Uterus (tissue), 2 donors: Measurements from ENCODE around the gene ATG2A.

Experiments
- POLR2A ChIP-seq, 2 donors: fragments of 450-650 bp; IDR thresholded peaks; one replicate each; pipeline ENCODE4 v1.6.1; 2016; ENCODE audit warnings: antibody characterized with exemption in 2 of 2, mild to moderate bottlenecking in 1 of 2, moderate library complexity in 1 of 2
- TF ChIP-seq, protein P1 (sequence below), 4 experiments: fragments of 200-600 bp in 2 of 4; fragments of 450-650 bp in 2 of 4; sonication (generic) in 2 of 4; IDR thresholded peaks; one replicate each; pipeline ENCODE4 v1.5.1; 2016 to 2019; ENCODE audit warnings: antibody characterized with exemption in 4 of 4, mild to moderate bottlenecking in 2 of 4, moderate library complexity in 1 of 4

GRCh38 chr11:64865286-64866172, 51.5 kb downstream of the ATG2A start:
- TF ChIP-seq, protein P1, sequence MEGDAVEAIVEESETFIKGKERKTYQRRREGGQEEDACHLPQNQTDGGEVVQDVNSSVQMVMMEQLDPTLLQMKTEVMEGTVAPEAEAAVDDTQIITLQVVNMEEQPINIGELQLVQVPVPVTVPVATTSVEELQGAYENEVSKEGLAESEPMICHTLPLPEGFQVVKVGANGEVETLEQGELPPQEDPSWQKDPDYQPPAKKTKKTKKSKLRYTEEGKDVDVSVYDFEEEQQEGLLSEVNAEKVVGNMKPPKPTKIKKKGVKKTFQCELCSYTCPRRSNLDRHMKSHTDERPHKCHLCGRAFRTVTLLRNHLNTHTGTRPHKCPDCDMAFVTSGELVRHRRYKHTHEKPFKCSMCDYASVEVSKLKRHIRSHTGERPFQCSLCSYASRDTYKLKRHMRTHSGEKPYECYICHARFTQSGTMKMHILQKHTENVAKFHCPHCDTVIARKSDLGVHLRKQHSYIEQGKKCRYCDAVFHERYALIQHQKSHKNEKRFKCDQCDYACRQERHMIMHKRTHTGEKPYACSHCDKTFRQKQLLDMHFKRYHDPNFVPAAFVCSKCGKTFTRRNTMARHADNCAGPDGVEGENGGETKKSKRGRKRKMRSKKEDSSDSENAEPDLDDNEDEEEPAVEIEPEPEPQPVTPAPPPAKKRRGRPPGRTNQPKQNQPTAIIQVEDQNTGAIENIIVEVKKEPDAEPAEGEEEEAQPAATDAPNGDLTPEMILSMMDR (IDR thresholded peaks at IDR 0.05), result no peak
- no peak for TF ChIP-seq POLR2A (IDR thresholded peaks at IDR 0.05)
